Immature natural killer cell (primary cell): ENCODE results near the gene ZNF776. TPM values are rescaled to one million over a fixed set of nuclear protein-coding genes. Genes with fewer than 3 reads are reported as not detected.
A peak's percentile ranks its signal among the peaks of the same experiment; 100 is the strongest.
"Not testable (repeated sequence)": the region's sequence is repeated elsewhere in the genome, so short reads cannot be mapped to it uniquely, and the experiment has no call there.

Experiments
- DNase-seq, 3 donors: peaks; one replicate each; pipeline ENCODE4 v3.0.0; 2022; ENCODE audit warnings: mixed read lengths in 1 of 3
- H3K27ac Mint-ChIP-seq, 6 donors: one replicate each; pipeline ENCODE4 v1.8.0; 2020; ENCODE audit warnings: mixed read lengths in 6 of 6, mild to moderate bottlenecking in 5 of 6, inconsistent platforms in 4 of 6, moderate library complexity in 3 of 6
- H3K27me3 Mint-ChIP-seq, 3 donors: one replicate each; pipeline ENCODE4 v1.8.0; 2020 to 2021; ENCODE audit warnings: low read depth in 3 of 3, mild to moderate bottlenecking in 3 of 3, mixed read lengths in 3 of 3, moderate library complexity in 3 of 3, inconsistent platforms in 1 of 3
- H3K36me3 Mint-ChIP-seq, 3 donors: one replicate each; pipeline ENCODE4 v1.8.0; 2020; ENCODE audit warnings: mixed read lengths in 3 of 3, inconsistent platforms in 2 of 3, mild to moderate bottlenecking in 2 of 3
- H3K4me1 Mint-ChIP-seq, 2 donors: one replicate each; pipeline ENCODE4 v1.8.0; 2020; ENCODE audit warnings: inconsistent platforms in 2 of 2, mild to moderate bottlenecking in 2 of 2, mixed read lengths in 2 of 2, moderate library complexity in 1 of 2
- H3K4me3 Mint-ChIP-seq, 5 donors: one replicate each; pipeline ENCODE4 v1.8.0; 2020; ENCODE audit warnings: mild to moderate bottlenecking in 5 of 5, mixed read lengths in 5 of 5, inconsistent platforms in 3 of 5, moderate library complexity in 3 of 5
- H3K9me3 Mint-ChIP-seq, 6 donors: one replicate each; pipeline ENCODE4 v1.8.0; 2020; ENCODE audit warnings: mild to moderate bottlenecking in 6 of 6, mixed read lengths in 6 of 6, inconsistent platforms in 4 of 6, moderate library complexity in 3 of 6
- polyA plus RNA-seq, 3 donors: library from polyadenylated mRNA; unstranded; fragments of 300-500 nt; fragmentation: Illumina TruSeq; gene quantifications; one replicate each; pipeline ENCODE4 v1.2.3, GENCODE V29; 2021

ZNF776 gene
- polyA plus RNA-seq, 3 donors from 2014 or later, result 5.0 to 7.3 (median 5.9) TPM

GRCh38 chr19:57788114-57788692, 41.6 kb downstream of the ZNF776 start:
- Mint-ChIP-seq H3K9me3 (peaks cover 0 to 64% (median 56%) of the 10 kb centered on the region in 6 donors), H3K4me3 (no peak overlapping the region), H3K4me1 (peaks cover 7 to 9% of the 10 kb centered on the region in 2 donors), H3K27me3 (peaks cover 3 to 8% (median 4%) of the 10 kb centered on the region in 3 donors), H3K36me3 (peaks cover 34 to 43% (median 38%) of the 10 kb centered on the region in 3 donors), H3K27ac (peak overlapping the region in 1 of 6 donors; percentile 46)
- DNase-seq, result no peak

GRCh38 chr19:57789288-57789687, 42.7 kb downstream of the ZNF776 start:
- Mint-ChIP-seq H3K9me3 (peaks cover 0 to 63% (median 54%) of the 10 kb centered on the region in 6 donors), H3K4me3 (no peak overlapping the region), H3K36me3 (peaks cover 34 to 51% (median 42%) of the 10 kb centered on the region in 3 donors), H3K27me3 (peaks cover 3 to 8% (median 4%) of the 10 kb centered on the region in 3 donors), H3K27ac (no peak overlapping the region), H3K4me1 (peaks cover 7 to 9% of the 10 kb centered on the region in 2 donors)
- DNase-seq, result no peak

GRCh38 chr19:57796580-57796979, 50.0 kb downstream of the ZNF776 start:
- not testable (repeated sequence) for H3K27me3 Mint-ChIP-seq, H3K9me3 Mint-ChIP-seq, DNase-seq, H3K4me3 Mint-ChIP-seq, H3K4me1 Mint-ChIP-seq, H3K27ac Mint-ChIP-seq
- H3K36me3 Mint-ChIP-seq, result peaks cover 15 to 31% (median 31%) of the 10 kb centered on the region in 3 donors

- Mint-ChIP-seq H3K36me3 (peaks cover 6 to 13% (median 6%) of the 10 kb centered on the region in 3 donors), H3K4me3 (no peak overlapping the region), H3K27me3 (peaks cover 0 to 5% (median 3%) of the 10 kb centered on the region in 3 donors), H3K4me1 (peaks cover 15 to 28% of the 10 kb centered on the region in 2 donors), H3K9me3 (no peaks in the 10 kb centered on the region), H3K27ac (no peak overlapping the region)
- DNase-seq, result no peak
Observed at GRCh38 chr19:57800696-57801095, 54.1 kb downstream of the ZNF776 start.

- no peak for DNase-seq
- Mint-ChIP-seq H3K27me3 (peaks cover 0 to 5% (median 3%) of the 10 kb centered on the region in 3 donors), H3K4me1 (peaks cover 15 to 28% of the 10 kb centered on the region in 2 donors), H3K27ac (peak overlapping the region in 4 of 6 donors; percentile 15 to 69 (median 55)), H3K36me3 (peaks cover 0 to 11% (median 0%) of the 10 kb centered on the region in 3 donors), H3K9me3 (no peaks in the 10 kb centered on the region), H3K4me3 (no peak overlapping the region)
Observed at GRCh38 chr19:57802269-57802668, 55.7 kb downstream of the ZNF776 start.

DNA sequence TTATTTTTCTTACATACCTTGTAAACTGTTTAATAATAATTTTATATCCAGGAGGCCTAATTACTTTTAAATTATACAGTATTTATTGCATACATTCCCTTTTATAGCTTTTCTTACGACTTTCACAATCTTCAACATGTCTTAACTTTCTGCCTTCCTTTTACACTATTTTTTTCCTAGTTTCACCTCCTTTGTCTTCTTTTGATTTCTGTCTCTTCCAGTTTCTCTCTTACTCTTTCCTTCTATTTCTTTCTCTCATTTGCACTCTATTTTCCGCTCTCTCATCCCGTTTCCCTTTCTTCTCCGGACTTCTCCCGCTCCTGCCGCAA, 56.6 kb downstream of the ZNF776 start:
- Mint-ChIP-seq H3K36me3 (peaks cover 0 to 17% (median 6%) of the 10 kb centered on the region in 3 donors), H3K4me3 (peak overlapping the region; percentile 47 to 89 (median 76)), H3K27ac (peak overlapping the region in 4 of 6 donors; percentile 32 to 82 (median 60)), H3K9me3 (no peaks in the 10 kb centered on the region), H3K27me3 (peaks cover 0 to 5% (median 3%) of the 10 kb centered on the region in 3 donors), H3K4me1 (peaks cover 13 to 28% of the 10 kb centered on the region in 2 donors)
- no peak for DNase-seq

DNA sequence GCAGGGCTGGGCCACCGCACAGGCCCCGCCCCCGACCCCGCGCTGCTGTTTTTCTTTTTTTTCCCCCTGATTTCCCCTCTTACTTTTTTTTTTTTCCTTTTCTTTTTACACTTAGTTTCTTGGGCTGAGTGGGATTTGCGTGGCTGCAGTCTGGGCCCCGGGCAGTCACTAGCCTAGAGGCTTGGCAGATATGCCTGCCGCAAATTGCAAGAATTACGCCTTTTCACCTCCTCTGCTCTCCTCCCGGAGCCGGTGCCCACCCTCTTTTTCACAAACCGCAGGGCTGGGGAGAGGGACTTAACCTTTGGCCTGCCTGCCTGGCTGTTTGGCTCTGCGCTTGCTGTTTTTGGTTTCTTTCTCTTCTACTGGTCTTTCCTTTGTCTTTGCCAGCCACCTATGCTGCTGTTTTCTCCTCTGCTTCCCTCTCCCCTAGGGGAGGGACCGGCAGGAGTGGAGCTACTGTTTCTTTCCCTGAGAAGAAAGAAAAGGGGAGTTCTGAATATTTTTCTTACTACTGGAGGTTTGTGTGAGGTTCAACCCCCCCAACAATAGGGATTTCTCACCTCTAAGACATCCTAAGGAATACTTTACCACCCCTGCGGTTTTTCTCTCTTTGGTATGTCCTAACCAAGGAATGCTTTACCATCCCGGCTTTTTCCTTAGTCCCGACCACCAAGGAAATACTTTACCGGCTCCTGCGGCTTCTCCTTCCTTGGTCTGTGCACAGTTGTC, 57.1 kb downstream of the ZNF776 start:
- Mint-ChIP-seq H3K36me3 (peaks cover 0 to 20% (median 6%) of the 10 kb centered on the region in 3 donors), H3K27ac (peak overlapping the region; percentile 5 to 82 (median 54)), H3K27me3 (peaks cover 0 to 5% (median 3%) of the 10 kb centered on the region in 3 donors), H3K9me3 (no peaks in the 10 kb centered on the region), H3K4me3 (peak overlapping the region; percentile 47 to 89 (median 76)), H3K4me1 (peaks cover 13 to 28% of the 10 kb centered on the region in 2 donors)
- DNase-seq, result peak in 1 of 3 donors; percentile 21

DNA sequence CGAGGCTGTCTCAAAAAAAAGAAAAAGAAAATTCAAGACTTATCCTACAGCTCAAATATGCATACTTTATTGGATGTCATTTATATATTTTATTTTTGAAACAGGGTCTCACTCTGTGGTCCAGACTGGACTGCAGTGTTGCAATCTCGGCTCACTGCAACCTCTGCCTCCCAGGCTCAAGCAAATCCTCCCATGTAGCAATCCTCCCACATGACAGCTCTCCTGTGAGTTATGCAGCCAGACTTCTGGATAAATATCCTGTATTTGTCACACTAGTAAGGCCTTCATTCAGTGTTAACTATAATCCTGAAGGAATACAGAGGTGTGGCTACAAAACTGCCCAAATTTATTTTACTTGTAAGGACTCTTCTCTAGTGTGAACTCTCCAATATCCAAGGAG, 60.9 kb downstream of the ZNF776 start:
- H3K36me3 Mint-ChIP-seq, result peaks cover 5 to 23% (median 13%) of the 10 kb centered on the region in 3 donors
- peaks cover 18 to 27% of the 10 kb centered on the region in 2 donors for H3K4me1 Mint-ChIP-seq
- peaks cover 0 to 5% (median 3%) of the 10 kb centered on the region in 3 donors for H3K27me3 Mint-ChIP-seq

More for the DNA sequence above, 60.9 kb downstream of the ZNF776 start:
- Mint-ChIP-seq H3K4me3 (no peak overlapping the region), H3K27ac (no peak overlapping the region), H3K9me3 (no peaks in the 10 kb centered on the region)
- DNase-seq, result no peak

Other genes with a start within 250 kb of the ZNF776 start
- 10 to 100 TPM in 1 of 3 donors, 1 to 10 TPM in 2; 3.1 to 14.1 (median 3.3) TPM for gene ZNF773, start 246.9 kb upstream of the ZNF776 start, polyA plus RNA-seq
- gene ZNF549, start 219.5 kb upstream of the ZNF776 start, polyA plus RNA-seq, result 1 to 10 TPM; 3.1 to 7.1 (median 6.9) TPM
- gene ZNF550, start 187.0 kb upstream of the ZNF776 start, polyA plus RNA-seq, result 1 to 10 TPM; 1.5 to 7.9 (median 5.3) TPM
- gene ZNF416, start 167.9 kb upstream of the ZNF776 start, polyA plus RNA-seq, result 1 to 10 TPM; 3.2 to 6.2 (median 4.1) TPM
- 1 to 10 TPM; 4.0 to 8.9 (median 5.5) TPM for gene ZIK1, start 162.7 kb upstream of the ZNF776 start, polyA plus RNA-seq
- 1 to 10 TPM; 2.9 to 8.0 (median 5.2) TPM for gene ZNF530, start 146.9 kb upstream of the ZNF776 start, polyA plus RNA-seq
- 10 to 100 TPM; 12.8 to 13.9 (median 13.1) TPM for gene ZNF134, start 132.6 kb upstream of the ZNF776 start, polyA plus RNA-seq
- 10 to 100 TPM; 10.2 to 26.4 (median 20.5) TPM for gene ZNF211, start 113.6 kb upstream of the ZNF776 start, polyA plus RNA-seq
- under 1 TPM in 1 of 3 donors, not detected in 2; 0.27 TPM for gene ZSCAN4, start 77.9 kb upstream of the ZNF776 start, polyA plus RNA-seq
- gene ZNF551, start 64.8 kb upstream of the ZNF776 start, polyA plus RNA-seq, result 1 to 10 TPM; 5.6 to 6.9 (median 6.0) TPM
- gene ZNF154, start 37.6 kb upstream of the ZNF776 start, polyA plus RNA-seq, result 1 to 10 TPM; 1.6 to 4.2 (median 3.2) TPM
- 10 to 100 TPM; 13.5 to 21.8 (median 18.0) TPM for gene ZNF671, start 19.2 kb upstream of the ZNF776 start, polyA plus RNA-seq
- 10 to 100 TPM in 2 of 3 donors, 1 to 10 TPM in 1; 8.1 to 14.6 (median 10.4) TPM for gene ZNF586, start 22.9 kb downstream of the ZNF776 start, polyA plus RNA-seq
- gene ZNF552, start 68.1 kb downstream of the ZNF776 start, polyA plus RNA-seq, result 1 to 10 TPM; 4.4 to 6.7 (median 5.2) TPM
- gene ZNF587B, start 83.5 kb downstream of the ZNF776 start, polyA plus RNA-seq, result 1 to 10 TPM in 2 of 3 donors, not detected in 1; 1.3 to 1.4 TPM
- 1 to 10 TPM in 2 of 3 donors, not detected in 1; 1.9 to 8.1 TPM for gene ZNF587, start 103.0 kb downstream of the ZNF776 start, polyA plus RNA-seq
- 10 to 100 TPM; 11.8 to 26.7 (median 14.8) TPM for gene ZNF814, start 142.2 kb downstream of the ZNF776 start, polyA plus RNA-seq
- 1 to 10 TPM in 2 of 3 donors, not detected in 1; 1.2 to 5.0 TPM for gene ZNF417, start 169.8 kb downstream of the ZNF776 start, polyA plus RNA-seq
- gene ZNF418, start 188.6 kb downstream of the ZNF776 start, polyA plus RNA-seq, result 1 to 10 TPM in 2 of 3 donors, not detected in 1; 2.5 to 3.5 TPM
- gene ZNF256, start 200.9 kb downstream of the ZNF776 start, polyA plus RNA-seq, result 1 to 10 TPM; 5.9 to 7.5 (median 6.1) TPM
- gene C19orf18, start 227.7 kb downstream of the ZNF776 start, polyA plus RNA-seq, result not detected